Stimulated activated CD8-positive, alpha-beta memory T cell treated with anti-CD3 and anti-CD28 coated beads, Interleukin-2, amount 100 ng/mL, for 1 hour (primary cell): ENCODE measurements around the gene DMRTC1B.
"Not testable (repeated sequence)": the region's sequence is repeated elsewhere in the genome, so short reads cannot be mapped to it uniquely, and the experiment has no call there.

Source experiments
- DNase-seq, 2 donors: peaks; one replicate each; pipeline ENCODE4 v3.0.0-alpha.2; 2020; ENCODE audit warnings: low read depth in 2 of 2

The DMRTC1B gene, protein sequence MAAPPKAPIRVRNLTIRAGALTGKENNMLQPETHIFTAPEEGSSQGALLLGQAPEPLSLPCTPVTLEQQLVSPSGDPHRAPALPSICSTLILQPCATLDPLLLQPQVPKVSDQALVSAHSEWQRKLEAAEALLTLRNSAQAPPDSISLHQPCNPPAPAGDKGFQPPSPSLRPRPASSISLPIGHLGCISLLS

DNA sequence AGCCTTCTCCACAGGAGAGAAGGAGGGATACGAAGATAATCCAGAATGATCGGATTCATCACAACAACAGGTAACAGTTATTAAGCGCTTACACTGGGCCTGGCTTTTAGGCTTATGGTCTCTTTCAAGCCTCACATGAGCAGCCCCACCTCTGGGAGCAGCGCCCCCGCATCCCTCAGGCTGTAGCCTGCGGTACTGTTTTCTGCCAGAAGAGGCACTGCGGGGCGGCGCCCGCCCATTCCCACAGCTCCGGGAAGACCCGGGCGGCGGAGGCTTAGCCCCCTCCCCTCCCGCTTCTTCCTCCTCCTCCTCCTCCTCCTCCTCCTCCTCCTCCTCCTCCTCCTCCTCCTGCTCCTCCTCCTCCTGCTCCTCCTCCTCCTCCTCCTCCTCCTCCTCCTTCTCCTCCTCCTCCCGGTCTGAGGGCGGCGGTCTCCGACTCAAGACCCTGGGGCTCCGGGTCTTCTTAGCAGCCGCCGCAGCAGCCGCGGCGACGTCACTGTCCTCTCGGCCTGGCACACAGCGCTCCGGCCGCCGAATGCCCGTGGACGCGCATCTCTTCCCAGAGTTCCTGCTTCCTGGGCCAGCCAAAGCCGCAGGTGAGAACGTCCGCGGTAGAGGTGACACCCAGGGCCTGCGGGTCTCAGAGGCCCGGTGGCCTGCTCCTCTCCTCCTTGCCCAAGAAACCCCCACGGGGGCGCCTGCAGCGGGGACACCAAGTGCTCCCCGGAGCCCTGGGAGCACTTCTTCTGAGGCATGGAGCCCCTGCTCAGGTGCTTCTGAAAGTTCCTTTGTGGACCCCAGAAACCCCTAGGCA lies at the start of gene DMRTC1B:
DMRTC1B (plus strand) TSS at position 238 of the 814 bp plus-strand sequence. CDS start 68,246 bp downstream, outside the sequence.
- DNase-seq: not testable (repeated sequence)

DNA sequence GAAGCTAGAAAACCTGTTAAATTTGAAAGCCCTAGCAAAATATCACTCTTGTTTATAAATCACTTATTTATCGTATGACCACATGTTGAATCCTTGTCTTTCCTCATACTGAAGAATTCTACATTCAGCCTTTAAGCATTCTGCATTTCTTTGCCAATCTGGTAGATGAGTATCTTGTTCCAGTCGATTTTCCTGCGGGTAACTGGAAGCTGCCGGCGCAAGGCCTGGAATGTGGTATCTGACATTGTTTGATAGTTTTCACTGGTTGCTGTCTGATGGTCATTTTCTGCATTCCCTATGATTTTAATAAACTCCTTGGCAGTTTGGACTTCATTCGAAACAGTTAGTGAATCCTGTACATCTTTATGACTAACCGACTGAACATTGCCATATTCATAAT lies 48.8 kb upstream of the DMRTC1B start:
- no peak for DNase-seq

DNA sequence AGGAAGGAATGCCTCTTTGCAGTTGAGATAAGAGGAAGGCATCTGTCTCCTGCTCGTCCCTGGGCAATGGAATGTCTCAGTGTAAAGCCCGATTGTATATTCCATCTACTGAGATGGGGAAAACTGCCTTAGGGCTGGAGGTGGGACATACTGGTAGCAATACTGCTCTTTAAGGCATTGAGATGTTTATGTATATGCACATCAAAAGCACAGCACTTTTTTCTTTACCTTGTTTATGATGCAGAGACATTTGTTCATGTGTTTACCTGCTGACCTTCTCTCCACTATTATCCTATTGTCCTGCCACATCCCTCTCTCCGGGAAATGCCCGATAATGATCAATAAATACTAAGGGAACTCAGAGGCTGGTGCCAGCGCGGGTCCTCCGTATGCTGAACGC lies 43.1 kb upstream of the DMRTC1B start:
- DNase-seq: not testable (repeated sequence)

- DNase-seq: no peak
These were observed 41.1 kb upstream of the DMRTC1B start for GRCh38 chrX:72735561-72735960.

DNA sequence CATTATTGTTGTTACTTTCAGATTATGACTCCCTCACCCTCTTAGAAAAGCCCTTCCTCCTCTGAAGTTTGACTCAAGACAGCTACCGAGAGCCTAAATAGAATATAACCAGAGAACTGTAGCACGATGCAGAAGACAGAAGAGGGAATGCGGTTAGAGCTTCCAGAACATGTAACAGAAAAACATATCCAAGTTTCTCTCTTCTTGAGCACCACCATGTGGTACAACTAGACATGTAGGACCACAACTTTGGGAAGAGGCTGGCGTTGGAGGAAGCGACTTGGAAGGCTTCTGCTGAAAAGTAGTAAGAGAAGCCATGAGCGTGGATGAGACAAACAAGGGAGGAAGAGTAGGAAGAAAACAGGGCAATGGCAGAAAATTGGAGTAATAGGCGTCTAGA lies 31.1 kb upstream of the DMRTC1B start:
- not testable (repeated sequence) for DNase-seq

DNA sequence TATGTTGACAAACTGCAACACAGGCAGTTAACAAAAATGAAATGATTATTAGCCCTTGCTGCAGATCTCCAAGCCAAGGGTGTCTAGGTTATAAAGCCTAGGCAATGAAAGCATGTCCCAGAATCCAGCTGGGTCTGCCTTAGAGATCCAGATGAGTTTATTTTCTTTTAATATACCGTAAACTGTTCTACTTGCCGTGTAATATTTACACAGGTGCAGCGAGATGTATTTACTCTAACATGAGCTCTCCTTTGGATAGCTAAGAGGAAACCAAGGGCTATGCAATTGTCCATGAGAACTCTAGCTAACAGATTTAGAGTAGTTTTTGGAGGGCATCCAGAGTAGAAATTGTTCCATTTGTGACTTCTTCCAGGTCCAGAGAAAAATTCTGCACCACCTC lies 28.1 kb upstream of the DMRTC1B start:
- not testable (repeated sequence) for DNase-seq

GRCh38 chrX:72760454-72760853 lies 16.2 kb upstream of the DMRTC1B start:
- DNase-seq: not testable (repeated sequence)

- not testable (repeated sequence) for DNase-seq
These were observed 739 bp downstream of the DMRTC1B start for GRCh38 chrX:72777467-72777790.

DNA sequence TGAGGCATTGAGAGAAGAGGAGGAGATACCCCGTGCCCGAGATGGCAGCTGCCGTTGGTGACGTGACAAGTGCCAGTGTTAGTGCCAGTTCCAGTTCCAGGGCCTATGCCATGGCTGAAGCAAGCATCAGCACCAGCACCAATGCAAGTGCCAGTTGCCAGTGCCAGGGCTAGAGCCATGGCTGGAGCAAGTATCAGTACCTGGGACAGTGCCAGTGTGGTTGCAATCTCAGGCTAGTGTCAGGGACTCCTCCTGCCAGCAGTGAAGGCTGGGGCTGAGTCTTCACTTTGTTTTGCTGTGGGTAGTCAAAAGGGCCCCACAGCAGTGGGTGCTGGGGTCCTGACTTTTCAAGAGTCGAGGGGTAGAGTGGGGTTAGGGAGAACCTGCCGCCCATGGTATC lies 1.5 kb downstream of the DMRTC1B start:
- not testable (repeated sequence) for DNase-seq

DNA sequence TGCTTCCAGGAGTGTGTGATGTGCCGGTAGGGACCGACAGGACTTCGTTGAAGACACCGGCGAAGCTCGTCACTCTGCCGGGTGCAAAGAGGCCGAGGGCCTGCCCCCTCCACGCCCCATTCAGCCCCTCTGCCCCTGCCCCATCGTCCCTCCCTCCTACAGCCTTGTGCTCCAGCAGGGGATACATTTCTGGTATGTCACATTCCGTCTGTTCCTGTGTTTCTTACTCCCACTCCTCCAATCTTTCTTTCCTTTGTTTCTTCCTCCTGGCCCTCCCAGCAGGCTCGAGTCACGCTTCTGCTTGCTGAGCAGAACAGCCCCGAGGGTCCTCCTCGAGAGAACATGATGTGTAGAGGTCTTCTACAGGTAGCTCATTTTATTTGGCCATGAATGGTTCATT lies 5.9 kb downstream of the DMRTC1B start, which contains the start of gene FAM236B:
FAM236B (minus strand) TSS at position 101 of the 400 bp plus-strand sequence; CDS start at position 1, 100 bp downstream.
- DNase-seq: not testable (repeated sequence)

- DNase-seq: not testable (repeated sequence)
These were observed 6.8 kb downstream of the DMRTC1B start for GRCh38 chrX:72783365-72783936.

DNA sequence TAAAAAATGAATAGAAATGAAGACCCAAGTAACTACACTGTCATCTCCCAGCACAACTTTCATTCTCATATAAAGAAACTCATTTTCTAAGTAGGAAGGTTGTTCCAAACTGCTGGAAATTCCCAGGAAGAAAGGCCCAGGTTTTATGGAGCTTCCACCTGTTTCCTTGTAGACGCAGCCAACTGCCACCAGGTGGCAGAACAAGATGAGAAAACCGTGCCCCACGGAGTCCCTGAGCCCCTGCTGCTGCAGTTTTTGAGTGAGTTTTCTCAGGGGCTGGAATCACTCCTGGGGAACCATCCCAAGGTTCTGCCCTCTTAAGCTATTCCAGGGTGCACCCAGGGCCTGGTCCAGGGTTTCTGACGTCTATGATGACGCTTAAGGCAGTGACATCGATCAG lies 7.3 kb downstream of the DMRTC1B start:
- not testable (repeated sequence) for DNase-seq

DNA sequence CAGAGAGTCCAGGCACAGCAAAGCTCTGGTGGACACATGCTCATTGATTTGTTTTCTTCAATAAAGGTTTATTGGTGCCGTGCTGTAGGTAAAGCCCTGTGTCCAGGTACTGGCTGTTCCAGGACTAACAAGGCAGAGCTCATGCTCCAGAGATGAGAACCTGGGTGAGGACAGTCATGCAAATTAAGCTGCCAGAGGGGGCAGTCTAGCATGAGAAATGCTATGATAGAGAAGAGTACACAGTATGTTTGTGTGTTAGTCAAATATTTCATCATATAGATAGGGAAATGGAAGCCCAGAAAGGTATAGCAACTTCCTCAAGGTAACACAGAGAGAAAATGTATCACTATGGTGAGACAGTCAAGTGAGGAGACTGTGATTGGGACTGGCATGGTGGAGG lies 11.5 kb downstream of the DMRTC1B start:
- DNase-seq: not testable (repeated sequence)

DNA sequence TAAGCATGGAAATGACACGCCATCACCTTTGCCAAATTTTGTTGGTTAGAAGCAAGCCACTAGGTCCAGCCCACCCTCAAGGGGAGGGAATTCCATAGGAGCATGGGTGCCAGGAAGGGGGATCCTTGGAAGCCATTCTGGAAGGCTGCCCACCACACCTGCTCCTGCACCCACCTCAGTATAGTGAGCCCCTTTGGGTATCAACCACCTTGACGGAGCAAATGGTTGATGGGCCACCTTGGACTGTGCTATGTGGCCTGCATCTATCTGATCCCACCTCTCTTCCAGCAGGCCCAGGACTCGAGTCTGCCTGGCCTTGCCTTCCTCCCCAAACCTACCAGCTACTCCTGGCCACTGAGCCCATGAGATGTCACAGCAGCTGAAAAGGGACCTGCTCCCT lies 13.7 kb downstream of the DMRTC1B start:
- DNase-seq: not testable (repeated sequence)

DNA sequence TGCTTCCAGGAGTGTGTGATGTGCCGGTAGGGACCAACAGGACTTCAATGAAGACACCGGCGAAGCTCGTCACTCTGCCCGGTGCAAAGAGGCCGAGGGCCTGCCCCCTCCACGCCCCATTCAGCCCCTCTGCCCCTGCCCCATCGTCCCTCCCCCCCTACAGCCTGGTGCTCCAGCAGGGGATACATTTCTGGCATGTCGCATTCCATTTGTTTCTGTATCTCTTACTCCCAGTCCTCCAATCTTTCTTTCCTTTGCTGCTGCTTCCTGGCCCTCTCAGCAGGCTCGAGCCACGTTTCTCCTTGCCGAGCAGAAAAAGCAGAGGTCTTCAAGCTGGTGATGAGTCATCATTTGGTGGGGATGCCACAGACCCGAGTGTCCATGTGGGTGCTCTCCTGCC lies 31.4 kb downstream of the DMRTC1B start, which contains the start of gene FAM236D:
FAM236D (minus strand) TSS at position 101 of the 400 bp plus-strand sequence; CDS start at position 1, 100 bp downstream.
- DNase-seq: not testable (repeated sequence)

GRCh38 chrX:72830701-72831100 lies 54.0 kb downstream of the DMRTC1B start:
- DNase-seq: not testable (repeated sequence)

DNA sequence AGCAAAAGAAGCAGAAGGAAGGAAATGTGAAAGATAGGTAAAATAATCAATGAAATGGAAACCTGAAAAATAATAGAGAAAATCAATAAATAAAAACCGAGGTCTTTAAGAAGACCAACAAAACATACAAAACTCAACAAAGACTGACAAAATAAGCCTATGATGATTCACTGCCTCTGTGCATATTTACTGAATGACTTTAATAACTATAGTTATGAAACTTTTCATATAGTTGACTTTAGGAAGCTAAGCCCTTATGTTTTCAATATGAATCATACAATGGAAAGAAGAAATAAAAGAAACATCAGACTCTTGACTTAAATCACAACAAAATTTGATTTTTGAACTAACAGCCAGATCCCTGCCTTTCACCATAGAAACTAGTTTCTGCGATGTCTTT lies 60.8 kb downstream of the DMRTC1B start:
- not testable (repeated sequence) for DNase-seq

- not testable (repeated sequence) for DNase-seq
These were observed 106.2 kb downstream of the DMRTC1B start for GRCh38 chrX:72882898-72883297.

DNA sequence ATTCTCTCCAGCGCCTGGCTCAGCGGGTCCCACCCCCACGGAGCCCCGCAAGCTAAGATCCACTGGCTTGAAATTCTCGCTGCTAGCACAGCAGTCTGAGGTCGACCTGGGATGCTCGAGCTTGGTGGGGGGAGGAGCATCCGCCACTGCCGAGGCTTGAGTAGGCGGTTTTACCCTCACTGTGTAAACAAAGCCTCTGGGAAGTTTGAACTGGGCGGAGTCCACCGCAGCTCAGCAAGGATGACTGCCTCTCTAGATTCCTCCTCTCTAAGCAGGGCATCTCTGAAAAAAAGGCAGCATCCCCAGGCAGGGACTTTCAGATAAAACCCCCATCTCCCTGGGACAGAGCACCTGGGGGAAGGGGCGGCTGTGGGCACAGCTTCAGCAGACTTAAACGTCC lies 113.0 kb downstream of the DMRTC1B start:
- not testable (repeated sequence) for DNase-seq
